Bronchial epithelial cell (primary cell): ENCODE data around the gene YBX1. TPM values are rescaled to one million over a fixed set of nuclear protein-coding genes. Genes with fewer than 3 reads are reported as not detected.

Experiments used
- DNase-seq: peaks from one replicate; pipeline ENCODE4 v3.0.0-alpha.2; 2010; ENCODE audit warnings: low read depth
- FAIRE-seq: peaks from 2 replicates; lab custom pipeline; 2011; peaks lifted over from hg19 to GRCh38; lab: Jason Lieb, UNC
- H3K27me3 ChIP-seq: 2 replicates; pipeline ENCODE4 v1.5.1; 2011; ENCODE audit warnings: low read length; ENCODE audit not compliant: control insufficient read depth, insufficient read depth
- H3K36me3 ChIP-seq: 2 replicates; pipeline ENCODE4 v1.5.1; 2011; ENCODE audit warnings: low read length; ENCODE audit not compliant: control insufficient read depth, insufficient read depth
- H3K4me3 ChIP-seq: 2 replicates; pipeline ENCODE4 v1.5.1; 2011; ENCODE audit warnings: mild to moderate bottlenecking, low read depth, low read length, control low read depth
- total RNA-seq: library from RNA; depleted of rRNA; stranded (reverse); fragments of >200 nt; gene quantifications from 2 replicates; pipeline ENCODE4 v1.2.1, GENCODE V29; 2014
- TF ChIP-seq, protein P1 (sequence below): IDR thresholded peaks from 2 replicates; pipeline ENCODE4 v1.5.1; 2011; ENCODE audit warnings: mild to moderate bottlenecking, moderate library complexity, low read length, control low read depth, inconsistent platforms; ENCODE audit not compliant: insufficient read depth, severe bottlenecking

Gene YBX1
- total RNA-seq, 1 donor from 2014 or later, result 1,188 TPM

DNA sequence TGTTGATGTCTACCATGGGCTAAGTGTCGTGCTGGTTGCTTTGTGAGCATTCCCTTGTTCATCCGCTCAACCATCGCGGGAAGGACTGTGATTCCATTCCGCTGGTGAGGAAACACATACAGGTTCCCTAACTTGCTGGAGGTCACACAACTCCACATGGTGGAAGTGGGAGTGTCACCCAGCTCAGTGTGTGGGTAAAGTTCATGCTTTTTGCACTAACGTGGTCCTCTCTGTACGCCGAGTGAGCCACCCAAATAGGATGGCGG, 61.9 kb downstream of the YBX1 start:
- H3K27me3 ChIP-seq, result no peaks in the 10 kb centered on the region
- no peak for FAIRE-seq
- DNase-seq, result no peak
- no peak overlapping the region for H3K4me3 ChIP-seq
- TF ChIP-seq, protein P1, sequence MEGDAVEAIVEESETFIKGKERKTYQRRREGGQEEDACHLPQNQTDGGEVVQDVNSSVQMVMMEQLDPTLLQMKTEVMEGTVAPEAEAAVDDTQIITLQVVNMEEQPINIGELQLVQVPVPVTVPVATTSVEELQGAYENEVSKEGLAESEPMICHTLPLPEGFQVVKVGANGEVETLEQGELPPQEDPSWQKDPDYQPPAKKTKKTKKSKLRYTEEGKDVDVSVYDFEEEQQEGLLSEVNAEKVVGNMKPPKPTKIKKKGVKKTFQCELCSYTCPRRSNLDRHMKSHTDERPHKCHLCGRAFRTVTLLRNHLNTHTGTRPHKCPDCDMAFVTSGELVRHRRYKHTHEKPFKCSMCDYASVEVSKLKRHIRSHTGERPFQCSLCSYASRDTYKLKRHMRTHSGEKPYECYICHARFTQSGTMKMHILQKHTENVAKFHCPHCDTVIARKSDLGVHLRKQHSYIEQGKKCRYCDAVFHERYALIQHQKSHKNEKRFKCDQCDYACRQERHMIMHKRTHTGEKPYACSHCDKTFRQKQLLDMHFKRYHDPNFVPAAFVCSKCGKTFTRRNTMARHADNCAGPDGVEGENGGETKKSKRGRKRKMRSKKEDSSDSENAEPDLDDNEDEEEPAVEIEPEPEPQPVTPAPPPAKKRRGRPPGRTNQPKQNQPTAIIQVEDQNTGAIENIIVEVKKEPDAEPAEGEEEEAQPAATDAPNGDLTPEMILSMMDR, result no peak
- H3K36me3 ChIP-seq, result peaks cover 7% of the 10 kb centered on the region

DNA sequence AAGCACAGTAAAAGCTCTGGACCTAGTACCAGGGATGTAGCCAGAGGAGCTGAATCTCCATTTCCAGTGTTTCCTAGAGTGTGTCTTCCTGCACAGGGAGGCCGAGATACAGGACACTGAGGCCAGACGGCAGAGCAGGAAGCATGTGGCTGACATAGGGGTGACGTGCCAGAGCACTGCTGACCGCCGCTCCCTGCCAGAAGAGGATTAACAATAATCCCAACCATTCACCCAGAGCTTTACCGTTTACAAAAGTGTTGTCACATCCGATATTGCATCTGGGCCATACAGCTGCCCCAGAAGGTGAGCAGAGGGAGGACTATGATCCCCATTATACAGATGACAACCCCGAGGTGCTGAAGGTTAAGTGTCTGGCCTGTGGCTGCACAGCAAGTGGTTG, 63.6 kb downstream of the YBX1 start:
- DNase-seq, result no peak
- TF ChIP-seq, protein P1, result no peak
- no peaks in the 10 kb centered on the region for H3K27me3 ChIP-seq
- H3K36me3 ChIP-seq, result peaks cover 7% of the 10 kb centered on the region
- H3K4me3 ChIP-seq, result no peak overlapping the region
- no peak for FAIRE-seq

DNA sequence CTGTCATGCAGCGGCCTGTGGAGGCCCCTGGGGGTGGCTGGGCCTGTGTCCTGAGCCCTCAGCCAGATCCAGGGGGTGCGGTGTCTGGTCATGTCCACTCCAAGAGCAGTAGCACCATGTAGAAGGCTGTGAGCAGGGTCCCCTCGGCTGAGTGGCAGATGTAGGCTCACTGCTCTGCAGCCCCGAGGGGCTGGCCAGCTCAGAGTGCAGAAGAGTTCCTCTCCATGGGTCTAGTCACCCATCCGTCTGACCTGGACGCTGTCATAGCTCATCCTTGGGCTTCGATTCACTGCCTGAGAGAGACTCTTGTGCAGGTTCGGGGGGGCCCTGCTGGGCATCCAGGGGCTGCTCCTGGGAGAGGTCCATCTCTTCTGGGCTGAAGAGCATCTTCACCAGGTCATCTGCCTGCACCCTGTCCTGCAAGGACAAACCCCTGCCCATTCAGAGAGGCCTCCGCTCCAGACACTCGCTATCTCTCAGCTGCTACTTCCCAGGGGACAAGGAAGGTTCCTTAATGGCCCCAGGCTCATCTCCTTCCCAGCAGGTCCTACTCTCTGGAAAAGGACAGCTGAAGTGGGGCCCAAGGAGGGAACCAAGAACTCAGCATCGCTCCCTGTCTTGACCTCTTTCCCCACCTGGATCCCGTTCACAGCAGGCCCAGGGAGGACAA, 64.4 kb downstream of the YBX1 start:
- DNase-seq (no peak), FAIRE-seq (no peak)

DNA sequence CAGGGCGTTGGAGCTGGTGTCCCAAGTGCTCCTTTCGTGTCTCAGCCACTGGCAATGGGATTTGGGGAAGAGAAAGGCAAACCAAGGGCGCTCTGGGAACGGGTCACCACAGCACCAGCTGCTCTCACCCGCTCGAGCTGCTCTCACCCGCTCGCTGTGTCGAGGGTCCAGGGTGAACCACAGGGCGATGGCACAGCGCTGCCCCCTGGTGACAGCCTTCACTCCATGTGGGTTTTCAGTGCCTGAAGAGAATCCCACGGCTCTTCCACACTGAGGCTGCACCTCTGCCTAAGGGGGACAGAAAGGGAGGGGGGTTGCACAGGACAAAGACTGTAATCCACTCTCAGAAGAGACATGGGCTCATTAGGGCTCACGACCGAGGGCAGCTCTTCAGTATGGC, 64.9 kb downstream of the YBX1 start:
- H3K27me3 ChIP-seq, result no peaks in the 10 kb centered on the region
- DNase-seq (no peak), FAIRE-seq (no peak)
- peaks cover 9% of the 10 kb centered on the region for H3K36me3 ChIP-seq
- TF ChIP-seq, protein P1, result peak; percentile 81
- H3K4me3 ChIP-seq, result no peak overlapping the region

More for the DNA sequence above, 64.4 kb downstream of the YBX1 start:
- Histone ChIP-seq H3K4me3 (no peak overlapping the region), H3K27me3 (no peaks in the 10 kb centered on the region), H3K36me3 (peaks cover 7% of the 10 kb centered on the region)
- TF ChIP-seq, protein P1, result no peak

DNA sequence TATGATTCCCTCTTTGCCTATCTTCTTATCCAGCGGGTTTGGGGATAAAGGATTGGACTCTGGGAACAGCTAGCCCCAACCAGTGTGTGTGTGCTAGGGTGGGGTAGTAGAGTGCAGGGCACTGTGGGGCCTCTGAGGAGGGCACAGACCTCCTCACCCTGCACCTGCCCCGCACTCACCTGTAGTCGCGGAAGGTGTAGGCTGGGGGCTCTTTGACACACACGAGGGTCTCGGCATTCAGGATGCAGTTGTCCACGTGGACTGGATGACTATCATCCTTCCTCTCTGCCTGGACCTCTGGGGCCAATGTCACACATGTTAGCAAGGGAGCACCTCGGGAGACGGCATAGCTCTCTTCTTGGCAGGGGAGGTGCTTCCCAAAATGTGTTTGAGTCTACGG, 65.8 kb downstream of the YBX1 start:
- Histone ChIP-seq H3K27me3 (no peaks in the 10 kb centered on the region), H3K36me3 (peaks cover 9% of the 10 kb centered on the region), H3K4me3 (no peak overlapping the region)
- DNase-seq (no peak), FAIRE-seq (peak; percentile 62)
- TF ChIP-seq, protein P1, result no peak
